ENCODE measurements around the gene KCNS3. TPM values are rescaled to one million over a fixed set of nuclear protein-coding genes. Genes with fewer than 3 reads are reported as not detected.

Gene KCNS3
- total RNA-seq, 2 donors from 2014 or later = not detected

DNA sequence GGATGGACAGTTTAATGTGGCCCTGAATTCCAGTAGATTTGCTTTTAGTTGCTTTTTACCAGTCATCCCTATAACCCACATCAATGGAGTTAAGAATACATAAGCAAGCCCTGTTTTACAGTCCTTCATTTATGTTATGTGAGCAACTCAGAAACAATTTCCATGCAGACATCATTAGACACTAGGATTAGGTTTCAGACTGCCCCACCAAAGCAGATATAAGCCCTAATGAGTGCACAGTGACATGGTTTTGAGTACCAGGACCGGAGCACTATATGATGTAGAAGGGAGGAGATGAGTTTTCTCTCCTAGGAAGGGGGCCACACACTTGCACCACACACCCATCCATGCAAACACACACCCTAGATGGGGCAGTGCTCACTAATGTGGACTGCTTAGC lies 15.5 kb downstream of the KCNS3 start:
- Mint-ChIP-seq H3K27ac (no peak overlapping the region), H3K27me3 (ENCODE audit: low read depth) (peaks cover 34% of the 10 kb centered on the region), H3K9me3 (peaks cover 8 to 12% of the 10 kb centered on the region in 2 donors), H3K36me3 (ENCODE audit: insufficient read depth in 2 of 2) (peaks cover 4% of the 10 kb centered on the region in 2 donors), H3K4me3 (no peak overlapping the region), H3K4me1 (ENCODE audit: low read depth) (no peaks in the 10 kb centered on the region)
- DNase-seq = no peak
- ATAC-seq (replicated peaks in 1 of 2) = no peak

DNA sequence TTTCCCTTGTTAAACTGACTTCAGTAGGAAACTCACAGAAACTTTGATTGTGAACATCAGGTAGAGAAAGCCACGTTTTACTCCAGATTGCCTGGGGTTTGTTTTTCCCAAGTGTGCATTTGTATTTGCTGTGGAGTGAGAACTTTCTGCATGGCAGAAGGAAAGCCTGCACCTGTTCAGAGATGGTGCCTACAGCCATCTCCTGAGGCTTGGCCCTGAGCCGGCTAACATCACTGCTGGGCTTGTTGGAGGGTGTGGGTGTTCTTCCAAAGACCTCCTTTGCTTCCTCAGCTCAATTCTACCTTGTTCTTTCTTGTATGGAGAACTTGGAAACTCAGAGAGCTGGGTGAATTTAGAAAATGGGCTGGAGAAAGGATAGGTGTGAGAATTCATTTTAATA lies 16.1 kb downstream of the KCNS3 start:
- Mint-ChIP-seq H3K9me3 (peaks cover 8 to 12% of the 10 kb centered on the region in 2 donors), H3K27ac (no peak overlapping the region), H3K4me3 (no peak overlapping the region), H3K36me3 (ENCODE audit: insufficient read depth in 2 of 2) (peaks cover 4% of the 10 kb centered on the region in 2 donors), H3K4me1 (ENCODE audit: low read depth) (no peaks in the 10 kb centered on the region), H3K27me3 (ENCODE audit: low read depth) (peaks cover 34% of the 10 kb centered on the region)
- no peak for ATAC-seq (replicated peaks in 1 of 2)
- DNase-seq = no peak

DNA sequence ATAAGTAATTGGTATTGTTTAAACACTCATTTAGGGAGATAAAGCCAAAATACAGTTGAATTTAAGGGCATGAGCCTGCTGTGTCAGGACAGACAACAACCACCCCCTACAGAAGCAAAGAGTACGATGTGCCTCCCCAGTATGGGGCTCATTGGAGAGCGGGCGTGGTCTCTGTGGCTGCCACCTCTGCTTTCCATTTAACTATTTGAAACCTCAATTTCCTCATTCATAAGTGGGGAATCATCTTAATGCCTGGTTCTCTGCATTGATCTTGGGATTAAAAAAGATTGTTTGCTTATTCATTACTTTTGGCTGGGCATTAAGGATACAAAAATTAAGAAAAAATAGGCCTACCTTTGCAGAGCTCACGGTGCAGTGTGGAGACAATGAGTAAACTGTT lies 21.4 kb downstream of the KCNS3 start:
- peaks cover 0 to 2% of the 10 kb centered on the region in 2 donors for H3K36me3 Mint-ChIP-seq (ENCODE audit: insufficient read depth in 2 of 2)
- DNase-seq (no peak), ATAC-seq (replicated peaks in 1 of 2) (no peak)
- H3K27ac Mint-ChIP-seq = no peak overlapping the region
- H3K4me3 Mint-ChIP-seq = no peak overlapping the region
- H3K4me1 Mint-ChIP-seq (ENCODE audit: low read depth) = no peaks in the 10 kb centered on the region
- no peaks in the 10 kb centered on the region for H3K9me3 Mint-ChIP-seq
- peaks cover 31% of the 10 kb centered on the region for H3K27me3 Mint-ChIP-seq (ENCODE audit: low read depth)

DNA sequence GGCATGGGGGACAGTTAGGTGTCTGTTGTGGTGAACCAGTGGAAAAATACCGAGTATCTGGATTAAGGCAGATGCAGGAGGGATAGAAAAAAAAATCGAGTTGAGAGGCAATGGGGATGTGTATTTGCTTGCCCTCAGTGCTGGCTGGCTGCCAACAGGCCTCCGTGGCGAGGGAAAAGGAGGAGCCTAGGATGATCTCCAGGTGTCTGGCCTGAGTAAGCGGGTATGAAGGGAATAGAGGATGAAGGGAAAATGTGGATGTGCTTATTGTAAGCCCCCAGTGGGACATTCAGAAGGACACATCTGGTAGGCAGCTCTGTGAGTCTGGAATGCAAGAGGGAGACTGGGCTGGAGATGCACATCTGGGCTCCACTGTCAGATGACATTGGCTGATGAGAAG lies 22.8 kb downstream of the KCNS3 start:
- Mint-ChIP-seq H3K4me3 (no peak overlapping the region), H3K9me3 (no peaks in the 10 kb centered on the region), H3K36me3 (ENCODE audit: insufficient read depth in 2 of 2) (peaks cover 0 to 2% of the 10 kb centered on the region in 2 donors), H3K4me1 (ENCODE audit: low read depth) (no peaks in the 10 kb centered on the region), H3K27ac (no peak overlapping the region), H3K27me3 (ENCODE audit: low read depth) (peaks cover 26% of the 10 kb centered on the region)
- ATAC-seq (replicated peaks in 1 of 2) (no peak), DNase-seq (no peak)

DNA sequence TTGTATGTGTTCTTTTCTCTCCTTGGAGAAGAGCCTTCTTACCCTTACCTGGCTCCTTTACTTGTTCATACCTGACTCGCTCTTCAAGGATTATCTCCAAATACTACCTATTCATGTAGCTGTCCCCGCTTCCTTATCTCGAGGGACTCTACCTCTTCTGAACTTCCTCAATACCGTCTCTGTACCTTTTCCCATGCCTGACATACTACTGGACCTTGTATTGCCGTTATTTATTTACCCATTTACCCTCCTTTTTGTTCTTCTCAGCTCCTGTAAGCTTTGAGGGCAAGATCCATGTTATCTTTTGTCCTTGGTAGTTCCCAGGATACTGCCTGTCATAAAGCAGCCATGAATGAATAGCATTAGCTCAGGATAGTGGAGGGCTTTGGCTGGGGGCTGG lies 32.5 kb downstream of the KCNS3 start:
- no peak for ATAC-seq (replicated peaks in 1 of 2)
- no peak for DNase-seq
- Mint-ChIP-seq H3K4me3 (no peak overlapping the region), H3K9me3 (peaks cover 1 to 8% of the 10 kb centered on the region in 2 donors), H3K36me3 (ENCODE audit: insufficient read depth in 2 of 2) (peaks cover 0 to 2% of the 10 kb centered on the region in 2 donors), H3K4me1 (ENCODE audit: low read depth) (no peaks in the 10 kb centered on the region), H3K27ac (no peak overlapping the region), H3K27me3 (ENCODE audit: low read depth) (peaks cover 11% of the 10 kb centered on the region)

DNA sequence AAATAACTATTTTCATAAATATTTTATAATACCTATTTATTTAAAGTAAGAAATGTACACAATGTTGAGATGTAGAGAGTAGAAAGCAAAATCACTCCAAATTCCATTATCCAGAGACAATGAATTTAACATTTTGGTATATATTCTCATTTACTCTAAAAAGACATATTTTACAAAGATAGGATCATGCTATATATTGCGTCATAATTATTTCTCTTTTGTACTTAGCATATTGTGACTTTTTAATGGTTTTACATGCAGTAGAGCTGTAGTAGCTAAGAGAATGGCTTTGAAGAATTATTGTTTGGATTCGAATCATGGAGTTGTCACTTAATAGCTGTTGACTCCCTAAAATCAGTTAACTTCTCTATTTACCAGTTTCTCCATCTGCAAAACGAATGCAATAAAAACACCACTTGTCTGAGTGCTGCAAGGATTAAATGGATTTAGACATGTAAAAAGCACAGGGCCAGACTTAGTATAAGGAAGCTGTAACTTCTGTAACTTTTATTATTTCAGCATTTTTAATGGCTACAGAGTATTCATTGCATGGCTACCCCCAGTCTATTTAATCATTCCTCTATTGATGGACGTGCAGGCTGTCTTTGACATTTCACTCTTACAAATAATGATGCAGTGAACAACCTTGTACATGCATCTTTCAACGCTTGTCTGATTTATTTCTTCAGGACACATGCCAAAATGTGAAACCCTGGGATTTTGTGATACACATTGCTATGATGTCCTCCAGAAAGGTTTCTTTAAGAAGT lies 33.2 kb downstream of the KCNS3 start:
- no peak overlapping the region for H3K27ac Mint-ChIP-seq

DNA sequence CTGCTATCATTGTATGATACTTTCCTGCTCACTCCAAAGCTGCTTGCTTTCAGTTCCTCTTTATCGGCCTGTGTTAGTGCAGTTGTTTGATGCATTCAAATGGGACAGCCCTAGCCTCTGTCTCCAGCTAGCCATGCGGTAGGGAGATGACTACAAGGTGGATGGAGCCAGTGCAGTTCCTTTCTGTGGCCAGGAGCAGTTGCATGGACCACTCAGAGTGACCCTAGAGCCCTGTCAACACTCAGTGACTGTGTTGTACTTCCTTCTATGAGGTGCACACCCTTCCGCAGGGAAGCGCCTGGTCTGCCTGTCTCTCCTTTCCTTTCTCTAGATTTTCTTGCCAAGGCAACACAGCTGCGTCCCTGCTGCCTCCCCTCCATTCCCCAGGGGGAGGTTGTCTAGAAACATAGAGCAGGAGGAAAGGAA lies 33.8 kb downstream of the KCNS3 start:
- ATAC-seq (replicated peaks in 1 of 2) (no peak), DNase-seq (no peak)
- Mint-ChIP-seq H3K27ac (no peak overlapping the region), H3K27me3 (ENCODE audit: low read depth) (peaks cover 11% of the 10 kb centered on the region), H3K4me3 (no peak overlapping the region), H3K9me3 (peaks cover 0 to 3% of the 10 kb centered on the region in 2 donors), H3K4me1 (ENCODE audit: low read depth) (no peaks in the 10 kb centered on the region), H3K36me3 (ENCODE audit: insufficient read depth in 2 of 2) (no peaks in the 10 kb centered on the region)

More for the DNA sequence above, 33.2 kb downstream of the KCNS3 start:
- Mint-ChIP-seq H3K9me3 (peaks cover 0 to 8% of the 10 kb centered on the region in 2 donors), H3K36me3 (ENCODE audit: insufficient read depth in 2 of 2) (no peaks in the 10 kb centered on the region), H3K4me3 (no peak overlapping the region), H3K4me1 (ENCODE audit: low read depth) (no peaks in the 10 kb centered on the region), H3K27me3 (ENCODE audit: low read depth) (peaks cover 11% of the 10 kb centered on the region)
- DNase-seq (no peak), ATAC-seq (replicated peaks in 1 of 2) (no peak)

DNA sequence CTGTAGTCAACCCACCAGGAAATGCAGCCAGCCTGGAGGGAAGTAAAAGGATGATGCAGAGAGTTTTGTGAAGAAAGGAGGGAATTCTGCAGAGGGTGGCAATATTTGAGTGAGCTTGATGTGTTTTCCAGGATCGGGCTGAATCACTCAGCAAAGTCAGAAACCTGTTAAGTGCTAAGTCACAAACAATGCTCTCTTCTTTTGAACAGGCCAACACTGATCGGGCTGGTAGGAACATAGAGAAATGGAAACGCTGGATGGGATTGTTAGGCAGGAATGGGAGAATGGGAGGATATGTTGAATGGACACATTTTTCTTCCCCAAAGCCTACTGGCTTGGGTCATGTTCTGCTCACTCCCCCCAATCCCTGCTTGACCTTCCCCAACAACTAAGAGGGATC lies 36.6 kb downstream of the KCNS3 start:
- no peaks in the 10 kb centered on the region for H3K36me3 Mint-ChIP-seq (ENCODE audit: insufficient read depth in 2 of 2)
- ATAC-seq (replicated peaks in 1 of 2) (no peak), DNase-seq (no peak)
- no peak overlapping the region for H3K4me3 Mint-ChIP-seq
- H3K27me3 Mint-ChIP-seq (ENCODE audit: low read depth) = peaks cover 11% of the 10 kb centered on the region
- no peak overlapping the region for H3K27ac Mint-ChIP-seq
- no peaks in the 10 kb centered on the region for H3K4me1 Mint-ChIP-seq (ENCODE audit: low read depth)
- no peaks in the 10 kb centered on the region for H3K9me3 Mint-ChIP-seq

DNA sequence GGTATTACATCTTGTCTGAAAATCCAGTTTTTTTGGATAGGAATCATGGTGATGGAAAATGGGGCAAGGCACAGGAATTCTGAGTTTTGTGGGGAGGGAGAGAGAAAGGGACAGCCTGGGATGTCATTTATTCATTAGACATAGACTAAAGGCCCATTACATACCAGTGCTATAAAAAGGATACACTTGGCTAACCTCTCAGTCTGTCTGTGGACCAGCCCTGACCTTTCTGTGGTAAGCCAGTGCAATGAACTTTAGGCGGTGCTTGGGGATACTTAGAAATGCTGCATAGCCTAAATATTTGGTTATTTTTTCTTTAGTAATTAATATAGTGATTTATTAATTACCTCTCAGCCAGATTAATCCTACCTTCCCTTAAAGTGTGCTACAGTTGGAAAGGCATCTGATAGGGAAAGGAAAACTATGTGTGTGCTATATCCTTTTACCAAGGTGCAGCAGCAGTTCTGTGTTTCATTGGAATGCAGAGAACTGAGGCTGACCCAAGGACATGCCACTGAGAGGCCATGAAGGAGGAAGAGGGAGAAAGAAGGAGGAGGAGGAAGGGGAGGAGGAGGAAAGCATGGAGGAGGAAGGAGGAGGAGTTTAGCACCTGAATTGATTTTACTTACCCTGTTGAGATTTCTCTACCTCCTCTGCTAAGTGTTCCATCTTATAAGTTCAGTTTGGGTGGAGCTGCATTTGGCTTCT lies 37.5 kb downstream of the KCNS3 start:
- Mint-ChIP-seq H3K4me3 (no peak overlapping the region), H3K27me3 (ENCODE audit: low read depth) (peaks cover 11% of the 10 kb centered on the region), H3K9me3 (no peaks in the 10 kb centered on the region), H3K36me3 (ENCODE audit: insufficient read depth in 2 of 2) (no peaks in the 10 kb centered on the region), H3K27ac (no peak overlapping the region), H3K4me1 (ENCODE audit: low read depth) (no peaks in the 10 kb centered on the region)
- ATAC-seq (replicated peaks in 1 of 2) (no peak), DNase-seq (no peak)

DNA sequence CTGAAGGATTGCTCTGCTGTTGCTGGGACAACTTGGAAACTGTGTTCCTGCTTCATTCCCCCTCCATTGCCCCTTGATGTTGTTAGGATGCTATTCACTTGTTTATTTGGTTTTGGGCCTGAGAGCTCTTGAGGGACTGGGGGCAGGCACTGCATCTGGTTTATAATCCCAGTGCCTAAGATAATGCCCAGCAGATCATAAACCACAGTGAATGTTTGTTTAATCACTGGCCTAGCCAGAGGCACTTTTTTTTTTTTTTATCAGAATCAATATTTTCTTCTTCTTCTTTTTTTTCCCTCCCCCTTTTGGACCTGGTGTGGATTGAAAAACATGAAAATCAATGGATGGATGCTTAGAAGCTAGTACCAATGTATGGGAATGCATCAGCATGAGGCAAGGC lies 38.1 kb downstream of the KCNS3 start:
- no peak for ATAC-seq (replicated peaks in 1 of 2)
- H3K4me1 Mint-ChIP-seq (ENCODE audit: low read depth) = no peaks in the 10 kb centered on the region
- no peak for DNase-seq
- peaks cover 11% of the 10 kb centered on the region for H3K27me3 Mint-ChIP-seq (ENCODE audit: low read depth)
- no peak overlapping the region for H3K4me3 Mint-ChIP-seq
- H3K27ac Mint-ChIP-seq = no peak overlapping the region
- H3K36me3 Mint-ChIP-seq (ENCODE audit: insufficient read depth in 2 of 2) = no peaks in the 10 kb centered on the region
- no peaks in the 10 kb centered on the region for H3K9me3 Mint-ChIP-seq

DNA sequence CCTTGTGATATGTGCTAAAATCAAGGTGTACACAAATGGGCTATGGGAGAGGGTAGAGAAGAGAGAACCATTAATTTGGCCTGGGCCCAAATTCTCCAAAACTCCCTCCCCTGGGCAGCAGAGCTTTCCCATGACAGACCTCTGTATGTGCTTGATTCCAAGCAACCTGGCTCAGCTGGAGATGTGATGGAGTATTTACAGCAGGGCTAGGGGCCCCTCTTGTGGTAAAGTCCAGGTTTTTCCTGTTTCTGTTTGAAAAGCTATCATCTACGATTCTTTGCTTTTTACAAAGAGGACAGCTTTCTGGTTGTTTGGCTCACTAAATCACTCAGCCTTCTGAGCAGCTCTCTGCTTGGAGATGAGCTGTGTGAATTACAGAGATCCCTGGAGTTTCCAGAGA lies 40.3 kb downstream of the KCNS3 start:
- no peaks in the 10 kb centered on the region for H3K4me1 Mint-ChIP-seq (ENCODE audit: low read depth)
- H3K27ac Mint-ChIP-seq = no peak overlapping the region
- no peaks in the 10 kb centered on the region for H3K36me3 Mint-ChIP-seq (ENCODE audit: insufficient read depth in 2 of 2)
- no peaks in the 10 kb centered on the region for H3K9me3 Mint-ChIP-seq
- H3K4me3 Mint-ChIP-seq = no peak overlapping the region
- ATAC-seq (replicated peaks in 1 of 2) (no peak), DNase-seq (no peak)
- no peaks in the 10 kb centered on the region for H3K27me3 Mint-ChIP-seq (ENCODE audit: low read depth)

DNA sequence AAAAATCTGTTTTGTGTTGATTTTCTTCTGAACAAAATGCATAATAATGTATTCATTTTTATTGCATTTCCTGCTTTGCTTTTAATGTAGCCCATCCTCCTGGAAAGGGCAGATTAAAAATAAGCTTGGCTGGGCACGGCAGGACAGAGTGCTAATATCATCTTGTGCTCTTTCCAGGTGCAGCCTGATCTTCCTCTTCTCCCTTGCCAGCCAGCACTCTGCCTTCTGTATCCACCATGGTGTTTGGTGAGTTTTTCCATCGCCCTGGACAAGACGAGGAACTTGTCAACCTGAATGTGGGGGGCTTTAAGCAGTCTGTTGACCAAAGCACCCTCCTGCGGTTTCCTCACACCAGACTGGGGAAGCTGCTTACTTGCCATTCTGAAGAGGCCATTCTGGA lies 52.3 kb downstream of the KCNS3 start:
- H3K27me3 Mint-ChIP-seq (ENCODE audit: low read depth) = peaks cover 16% of the 10 kb centered on the region
- ATAC-seq (replicated peaks in 1 of 2) (no peak), DNase-seq (no peak)
- no peak overlapping the region for H3K27ac Mint-ChIP-seq
- H3K9me3 Mint-ChIP-seq = peaks cover 1 to 9% of the 10 kb centered on the region in 2 donors
- no peak overlapping the region for H3K4me3 Mint-ChIP-seq
- H3K36me3 Mint-ChIP-seq (ENCODE audit: insufficient read depth in 2 of 2) = peaks cover 0 to 5% of the 10 kb centered on the region in 2 donors
- H3K4me1 Mint-ChIP-seq (ENCODE audit: low read depth) = no peaks in the 10 kb centered on the region

DNA sequence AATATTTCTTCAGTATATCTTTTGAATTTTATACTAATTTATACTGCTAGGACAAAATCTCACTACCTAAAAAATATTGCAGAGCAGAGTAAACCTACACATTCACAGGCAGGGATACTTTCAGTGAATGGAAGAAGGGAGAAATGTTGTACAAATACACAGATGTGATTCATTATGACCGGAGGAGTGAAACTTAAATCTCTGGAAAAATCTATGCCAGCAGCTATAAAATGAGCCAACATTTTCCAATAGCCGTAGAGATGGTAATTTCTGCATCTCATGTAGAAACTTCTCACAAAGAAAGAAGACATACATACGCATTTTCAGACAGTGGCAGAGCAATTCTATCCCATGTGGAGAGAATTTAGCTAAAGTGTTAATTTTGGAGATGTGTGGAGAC lies 54.8 kb downstream of the KCNS3 start:
- peaks cover 16% of the 10 kb centered on the region for H3K27me3 Mint-ChIP-seq (ENCODE audit: low read depth)
- no peak overlapping the region for H3K4me3 Mint-ChIP-seq
- H3K4me1 Mint-ChIP-seq (ENCODE audit: low read depth) = no peaks in the 10 kb centered on the region
- DNase-seq = no peak
- H3K36me3 Mint-ChIP-seq (ENCODE audit: insufficient read depth in 2 of 2) = peaks cover 0 to 1% of the 10 kb centered on the region in 2 donors
- H3K9me3 Mint-ChIP-seq = peaks cover 1 to 5% of the 10 kb centered on the region in 2 donors
- no peak for ATAC-seq (replicated peaks in 1 of 2)
- no peak overlapping the region for H3K27ac Mint-ChIP-seq

Data from activated T-cell treated with anti-CD3 and anti-CD28 coated beads, Interleukin-2, amount 50 U/mL, for 72 hours (primary cell).